Fibroblast of villous mesenchyme (primary cell): Measurements from ENCODE around the gene PKD2L1. TPM values are rescaled to one million over a fixed set of nuclear protein-coding genes. Genes with fewer than 3 reads are reported as not detected.

Experiments used
- DNase-seq: peaks from one replicate; pipeline ENCODE4 v3.0.0-alpha.2; 2010; ENCODE audit warnings: low read depth
- H3K4me3 ChIP-seq: 2 replicates; pipeline ENCODE4 v1.5.1; 2011; ENCODE audit warnings: low read depth, mild to moderate bottlenecking, low read length
- CTCF ChIP-seq: IDR thresholded peaks from 2 replicates; pipeline ENCODE4 v1.5.1; 2012; ENCODE audit warnings: low read depth, mild to moderate bottlenecking, low read length; ENCODE audit not compliant: insufficient read depth
- total RNA-seq: library from RNA; depleted of rRNA; stranded (reverse); fragments of >200 nt; gene quantifications from 2 replicates; pipeline ENCODE4 v1.2.3, GENCODE V29; 2012

PKD2L1 gene
- total RNA-seq, 1 donor = not detected

- no peak for DNase-seq
- no peak overlapping the region for H3K4me3 ChIP-seq
- no peak for TF ChIP-seq CTCF
Measured at GRCh38 chr10:100340948-100341847, 11.2 kb upstream of the PKD2L1 start.

- TF ChIP-seq CTCF = no peak
- DNase-seq = no peak
- H3K4me3 ChIP-seq = no peak overlapping the region
Measured at GRCh38 chr10:100339236-100339635, 9.2 kb upstream of the PKD2L1 start.

- TF ChIP-seq CTCF = peak; percentile 92
- peak; percentile 55 for DNase-seq
- H3K4me3 ChIP-seq = no peak overlapping the region
Measured at GRCh38 chr10:100338434-100339036, 8.5 kb upstream of the PKD2L1 start.

- H3K4me3 ChIP-seq = no peak overlapping the region
- no peak for TF ChIP-seq CTCF
- no peak for DNase-seq
Measured at GRCh38 chr10:100334762-100335161, 4.7 kb upstream of the PKD2L1 start.

- no peak for DNase-seq
- H3K4me3 ChIP-seq = no peak overlapping the region
- TF ChIP-seq CTCF = no peak
Measured at GRCh38 chr10:100333661-100334440, 3.8 kb upstream of the PKD2L1 start.

GRCh38 chr10:100333106-100333505, 3.1 kb upstream of the PKD2L1 start:
- no peak overlapping the region for H3K4me3 ChIP-seq
- DNase-seq = no peak
- TF ChIP-seq CTCF = no peak
